ENCODE measurements around the gene PDHX.

The PDHX gene

GRCh38 chr11:34978236-34979191, 62.1 kb downstream of the PDHX start:
- TF ChIP-seq POLR2AphosphoS5 (IDR thresholded peaks at IDR 0.05; ENCODE audit: low read depth, low read length) (no peak), SIN3A (IDR thresholded peaks at IDR 0.05; ENCODE audit: borderline replicate concordance, insufficient read depth, low read length) (no peak), FOXP2 (optimal IDR thresholded peaks at IDR 0.05; ENCODE audit: borderline replicate concordance, extremely low read depth, extremely low read length, insufficient read depth) (no peak), TAF1 (IDR thresholded peaks at IDR 0.05; ENCODE audit: borderline replicate concordance, insufficient read depth, low read length) (no peak)
- TF ChIP-seq, protein P1, sequence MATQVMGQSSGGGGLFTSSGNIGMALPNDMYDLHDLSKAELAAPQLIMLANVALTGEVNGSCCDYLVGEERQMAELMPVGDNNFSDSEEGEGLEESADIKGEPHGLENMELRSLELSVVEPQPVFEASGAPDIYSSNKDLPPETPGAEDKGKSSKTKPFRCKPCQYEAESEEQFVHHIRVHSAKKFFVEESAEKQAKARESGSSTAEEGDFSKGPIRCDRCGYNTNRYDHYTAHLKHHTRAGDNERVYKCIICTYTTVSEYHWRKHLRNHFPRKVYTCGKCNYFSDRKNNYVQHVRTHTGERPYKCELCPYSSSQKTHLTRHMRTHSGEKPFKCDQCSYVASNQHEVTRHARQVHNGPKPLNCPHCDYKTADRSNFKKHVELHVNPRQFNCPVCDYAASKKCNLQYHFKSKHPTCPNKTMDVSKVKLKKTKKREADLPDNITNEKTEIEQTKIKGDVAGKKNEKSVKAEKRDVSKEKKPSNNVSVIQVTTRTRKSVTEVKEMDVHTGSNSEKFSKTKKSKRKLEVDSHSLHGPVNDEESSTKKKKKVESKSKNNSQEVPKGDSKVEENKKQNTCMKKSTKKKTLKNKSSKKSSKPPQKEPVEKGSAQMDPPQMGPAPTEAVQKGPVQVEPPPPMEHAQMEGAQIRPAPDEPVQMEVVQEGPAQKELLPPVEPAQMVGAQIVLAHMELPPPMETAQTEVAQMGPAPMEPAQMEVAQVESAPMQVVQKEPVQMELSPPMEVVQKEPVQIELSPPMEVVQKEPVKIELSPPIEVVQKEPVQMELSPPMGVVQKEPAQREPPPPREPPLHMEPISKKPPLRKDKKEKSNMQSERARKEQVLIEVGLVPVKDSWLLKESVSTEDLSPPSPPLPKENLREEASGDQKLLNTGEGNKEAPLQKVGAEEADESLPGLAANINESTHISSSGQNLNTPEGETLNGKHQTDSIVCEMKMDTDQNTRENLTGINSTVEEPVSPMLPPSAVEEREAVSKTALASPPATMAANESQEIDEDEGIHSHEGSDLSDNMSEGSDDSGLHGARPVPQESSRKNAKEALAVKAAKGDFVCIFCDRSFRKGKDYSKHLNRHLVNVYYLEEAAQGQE (IDR thresholded peaks at IDR 0.05; ENCODE audit: insufficient read depth in 1 of 2, low read depth in 2 of 2, low read length in 2 of 2) = no peak

- TF ChIP-seq SIN3A (IDR thresholded peaks at IDR 0.05; ENCODE audit: borderline replicate concordance, insufficient read depth, low read length) = no peak
- TF ChIP-seq, protein P1 (IDR thresholded peaks at IDR 0.05; ENCODE audit: insufficient read depth in 1 of 2, low read depth in 2 of 2, low read length in 2 of 2) = no peak
- no peak for TF ChIP-seq FOXP2 (optimal IDR thresholded peaks at IDR 0.05; ENCODE audit: borderline replicate concordance, extremely low read depth, extremely low read length, insufficient read depth)
- no peak for TF ChIP-seq POLR2AphosphoS5 (IDR thresholded peaks at IDR 0.05; ENCODE audit: low read depth, low read length)
- TF ChIP-seq TAF1 (IDR thresholded peaks at IDR 0.05; ENCODE audit: borderline replicate concordance, insufficient read depth, low read length) = no peak
Measured at GRCh38 chr11:34984514-34984913, 68.1 kb downstream of the PDHX start.

DNA sequence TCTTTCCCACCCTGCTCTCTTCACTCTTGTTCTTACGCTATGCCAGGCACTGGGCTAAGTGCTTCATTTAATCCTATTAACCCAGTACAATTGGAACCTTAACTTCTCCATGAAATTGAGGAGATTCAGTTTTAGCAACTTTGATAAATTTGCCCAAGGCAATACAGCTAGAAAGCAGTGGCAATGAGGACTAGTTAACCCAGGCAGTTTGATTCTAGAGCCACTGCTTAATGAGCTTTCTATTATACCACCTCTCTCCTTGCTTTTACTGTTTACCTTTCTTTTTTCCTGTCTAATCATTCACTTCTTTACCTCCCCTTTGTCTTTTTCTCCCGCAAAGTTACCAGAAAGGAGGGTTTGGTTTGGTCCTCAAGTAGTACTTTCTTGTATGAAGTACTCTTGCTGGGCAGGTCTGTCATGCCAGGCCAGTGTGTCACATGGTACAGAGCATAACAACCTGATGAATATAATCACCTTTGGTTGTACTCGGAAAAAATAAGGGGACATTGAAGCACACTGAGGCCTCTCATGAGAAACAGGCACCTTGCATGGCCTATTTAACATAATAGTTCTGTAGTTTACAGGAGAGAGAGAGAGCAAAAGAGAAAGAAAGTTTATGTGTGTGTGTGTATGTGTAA, 70.6 kb downstream of the PDHX start:
- TF ChIP-seq FOXP2 (optimal IDR thresholded peaks at IDR 0.05; ENCODE audit: borderline replicate concordance, extremely low read depth, extremely low read length, insufficient read depth) = no peak
- TF ChIP-seq TAF1 (IDR thresholded peaks at IDR 0.05; ENCODE audit: borderline replicate concordance, insufficient read depth, low read length) = no peak
- TF ChIP-seq, protein P1 (IDR thresholded peaks at IDR 0.05; ENCODE audit: insufficient read depth in 1 of 2, low read depth in 2 of 2, low read length in 2 of 2) = no peak
- no peak for TF ChIP-seq SIN3A (IDR thresholded peaks at IDR 0.05; ENCODE audit: borderline replicate concordance, insufficient read depth, low read length)
- TF ChIP-seq POLR2AphosphoS5 (IDR thresholded peaks at IDR 0.05; ENCODE audit: low read depth, low read length) = no peak

DNA sequence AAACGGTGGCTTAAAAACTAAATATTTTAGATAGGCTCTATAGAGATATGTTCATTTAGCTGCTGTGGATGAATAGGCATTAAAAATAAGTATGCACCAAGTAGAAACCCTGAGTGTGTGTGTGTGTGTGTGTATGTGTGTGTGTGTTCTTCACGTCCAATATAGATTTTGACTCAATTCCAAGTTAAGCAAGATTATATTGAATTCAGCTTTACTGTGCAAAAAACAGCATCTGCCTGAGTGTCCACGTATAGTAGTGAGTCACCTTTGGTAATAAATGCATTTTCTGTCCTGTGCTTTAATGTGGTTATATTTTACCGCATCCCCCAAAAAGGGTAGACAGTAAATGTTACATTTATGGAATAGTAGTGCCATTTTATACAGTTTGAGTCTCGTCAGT, 71.2 kb downstream of the PDHX start:
- TF ChIP-seq SIN3A (IDR thresholded peaks at IDR 0.05; ENCODE audit: borderline replicate concordance, insufficient read depth, low read length) (no peak), TAF1 (IDR thresholded peaks at IDR 0.05; ENCODE audit: borderline replicate concordance, insufficient read depth, low read length) (no peak), POLR2AphosphoS5 (IDR thresholded peaks at IDR 0.05; ENCODE audit: low read depth, low read length) (no peak), FOXP2 (optimal IDR thresholded peaks at IDR 0.05; ENCODE audit: borderline replicate concordance, extremely low read depth, extremely low read length, insufficient read depth) (no peak)
- TF ChIP-seq, protein P1 (IDR thresholded peaks at IDR 0.05; ENCODE audit: insufficient read depth in 1 of 2, low read depth in 2 of 2, low read length in 2 of 2) = no peak
